Peyer's patch (tissue), 4 donors: Measurements from ENCODE around the gene CCL28. TPM values are rescaled to one million over a fixed set of nuclear protein-coding genes. Genes with fewer than 3 reads are reported as not detected.
A peak's percentile ranks its signal among the peaks of the same experiment; 100 is the strongest.

Experiments
- DNase-seq, 3 donors: peaks; one replicate each; pipeline ENCODE4 v3.0.0-alpha.2; 2017 to 2019
- H3K27ac ChIP-seq, 4 donors: fragments of 200-600 bp; sonication (generic); one replicate each; pipeline ENCODE4 v1.5.1; 2016 to 2019
- H3K27me3 ChIP-seq, 2 donors: fragments of 200-600 bp; sonication (generic); one replicate each; pipeline ENCODE4 v1.5.1; 2019
- H3K36me3 ChIP-seq, 3 donors: fragments of 200-600 bp; sonication (generic); one replicate each; pipeline ENCODE4 v1.5.1; 2016 to 2019
- H3K4me1 ChIP-seq, 4 donors: fragments of 200-600 bp; sonication (generic); one replicate each; pipeline ENCODE4 v1.5.1; 2016 to 2019
- H3K4me3 ChIP-seq, 4 donors: fragments of 200-600 bp; sonication (generic); 1 replicate in 3 of 4; 2 replicates in 1 of 4; pipeline ENCODE4 v1.5.1; 2016 to 2019; ENCODE audit warnings: mild to moderate bottlenecking in 1 of 4
- H3K9me3 ChIP-seq, 4 donors: fragments of 200-600 bp; sonication (generic); one replicate each; pipeline ENCODE4 v1.5.1; 2016 to 2019; ENCODE audit warnings: mild to moderate bottlenecking in 1 of 4
- POLR2A ChIP-seq, 2 donors: fragments of 450-650 bp; IDR thresholded peaks; one replicate each; pipeline ENCODE4 v1.5.1; 2017; ENCODE audit warnings: antibody characterized with exemption in 2 of 2, mild to moderate bottlenecking in 2 of 2, moderate library complexity in 2 of 2
- total RNA-seq, 4 donors: library from RNA; depleted of rRNA; stranded (reverse); fragments of >200 nt; gene quantifications; one replicate each; pipeline ENCODE4 v1.1.0, GENCODE V29; 2016
- TF ChIP-seq, protein P1 (sequence below), 6 experiments: fragments of 450-650 bp in 4 of 6; fragments of 200-600 bp in 2 of 6; sonication (generic) in 1 of 6; IDR thresholded peaks; one replicate each; pipeline ENCODE4 v1.5.1; 2017 to 2019; ENCODE audit warnings: antibody characterized with exemption in 6 of 6, mild to moderate bottlenecking in 3 of 6, moderate library complexity in 1 of 6

CCL28 gene
- total RNA-seq, 4 donors from 2014 or later: 5.5 to 22.3 (median 13.0) TPM

DNA sequence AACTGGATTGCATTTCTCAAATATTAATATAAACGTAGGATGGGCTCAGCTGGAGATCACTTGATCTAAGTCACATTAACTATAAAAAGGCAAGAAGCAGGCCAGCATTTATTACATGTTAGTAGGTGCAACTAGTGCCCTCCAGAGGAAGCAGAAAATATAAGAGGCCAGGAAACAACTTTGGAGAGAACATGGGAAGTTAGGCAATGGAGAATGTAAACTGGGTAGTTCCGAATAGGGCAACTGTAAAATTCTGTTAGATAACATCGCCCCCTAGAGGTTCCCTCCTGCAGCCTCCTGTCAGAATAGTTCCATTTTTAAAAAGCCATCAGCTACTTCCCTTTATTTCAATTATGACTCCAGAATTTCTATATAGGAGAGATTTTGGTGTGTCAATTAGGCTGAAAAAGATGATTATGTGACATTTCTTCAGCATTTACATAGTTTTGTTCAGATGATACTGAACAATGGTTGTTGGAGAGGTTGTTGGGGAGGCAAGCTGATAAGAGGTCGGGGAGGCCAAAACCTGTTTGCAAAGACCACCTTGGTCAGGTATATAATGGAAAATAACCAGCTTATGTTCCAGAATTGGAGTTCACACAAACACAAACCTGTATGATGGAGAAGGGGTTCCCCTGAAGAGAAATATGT, 22.4 kb downstream of the CCL28 start:
- peak in 2 of 3 donors; percentile 35 to 80 for DNase-seq
- Histone ChIP-seq H3K27ac (no peak overlapping the region), H3K4me1 (no peaks in the 10 kb centered on the region), H3K9me3 (no peaks in the 10 kb centered on the region), H3K27me3 (no peaks in the 10 kb centered on the region), H3K4me3 (no peak overlapping the region), H3K36me3 (no peaks in the 10 kb centered on the region)
- TF ChIP-seq POLR2A (IDR thresholded peaks at IDR 0.05): no peak
- TF ChIP-seq, protein P1, sequence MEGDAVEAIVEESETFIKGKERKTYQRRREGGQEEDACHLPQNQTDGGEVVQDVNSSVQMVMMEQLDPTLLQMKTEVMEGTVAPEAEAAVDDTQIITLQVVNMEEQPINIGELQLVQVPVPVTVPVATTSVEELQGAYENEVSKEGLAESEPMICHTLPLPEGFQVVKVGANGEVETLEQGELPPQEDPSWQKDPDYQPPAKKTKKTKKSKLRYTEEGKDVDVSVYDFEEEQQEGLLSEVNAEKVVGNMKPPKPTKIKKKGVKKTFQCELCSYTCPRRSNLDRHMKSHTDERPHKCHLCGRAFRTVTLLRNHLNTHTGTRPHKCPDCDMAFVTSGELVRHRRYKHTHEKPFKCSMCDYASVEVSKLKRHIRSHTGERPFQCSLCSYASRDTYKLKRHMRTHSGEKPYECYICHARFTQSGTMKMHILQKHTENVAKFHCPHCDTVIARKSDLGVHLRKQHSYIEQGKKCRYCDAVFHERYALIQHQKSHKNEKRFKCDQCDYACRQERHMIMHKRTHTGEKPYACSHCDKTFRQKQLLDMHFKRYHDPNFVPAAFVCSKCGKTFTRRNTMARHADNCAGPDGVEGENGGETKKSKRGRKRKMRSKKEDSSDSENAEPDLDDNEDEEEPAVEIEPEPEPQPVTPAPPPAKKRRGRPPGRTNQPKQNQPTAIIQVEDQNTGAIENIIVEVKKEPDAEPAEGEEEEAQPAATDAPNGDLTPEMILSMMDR (IDR thresholded peaks at IDR 0.05): peak; percentile 49 to 89 (median 84)

DNA sequence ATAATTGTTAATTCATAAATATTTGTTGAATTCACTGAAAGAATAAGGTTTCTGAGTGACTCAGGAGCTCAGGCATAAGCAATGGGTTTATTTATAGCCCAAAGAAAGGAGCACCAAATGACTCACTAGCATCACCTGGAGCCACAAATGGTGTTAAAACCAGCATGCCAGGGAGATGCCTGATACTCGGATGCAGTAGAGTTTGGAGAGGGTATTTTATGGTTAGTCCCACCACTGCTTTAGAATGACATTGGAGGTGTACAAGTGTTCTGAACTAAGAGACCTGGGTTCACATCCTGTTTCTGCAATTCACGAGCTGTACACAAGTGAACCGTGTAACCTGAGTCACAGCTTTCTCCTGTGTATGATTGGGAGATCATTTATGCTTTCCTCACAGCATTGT, 25.2 kb downstream of the CCL28 start:
- TF ChIP-seq, protein P1 (IDR thresholded peaks at IDR 0.05): no peak
- no peak for TF ChIP-seq POLR2A (IDR thresholded peaks at IDR 0.05)
- no peak for DNase-seq
- H3K4me3 ChIP-seq: no peak overlapping the region
- H3K9me3 ChIP-seq: no peaks in the 10 kb centered on the region
- H3K27ac ChIP-seq: no peak overlapping the region
- H3K4me1 ChIP-seq: no peaks in the 10 kb centered on the region
- no peaks in the 10 kb centered on the region for H3K27me3 ChIP-seq
- no peaks in the 10 kb centered on the region for H3K36me3 ChIP-seq

DNA sequence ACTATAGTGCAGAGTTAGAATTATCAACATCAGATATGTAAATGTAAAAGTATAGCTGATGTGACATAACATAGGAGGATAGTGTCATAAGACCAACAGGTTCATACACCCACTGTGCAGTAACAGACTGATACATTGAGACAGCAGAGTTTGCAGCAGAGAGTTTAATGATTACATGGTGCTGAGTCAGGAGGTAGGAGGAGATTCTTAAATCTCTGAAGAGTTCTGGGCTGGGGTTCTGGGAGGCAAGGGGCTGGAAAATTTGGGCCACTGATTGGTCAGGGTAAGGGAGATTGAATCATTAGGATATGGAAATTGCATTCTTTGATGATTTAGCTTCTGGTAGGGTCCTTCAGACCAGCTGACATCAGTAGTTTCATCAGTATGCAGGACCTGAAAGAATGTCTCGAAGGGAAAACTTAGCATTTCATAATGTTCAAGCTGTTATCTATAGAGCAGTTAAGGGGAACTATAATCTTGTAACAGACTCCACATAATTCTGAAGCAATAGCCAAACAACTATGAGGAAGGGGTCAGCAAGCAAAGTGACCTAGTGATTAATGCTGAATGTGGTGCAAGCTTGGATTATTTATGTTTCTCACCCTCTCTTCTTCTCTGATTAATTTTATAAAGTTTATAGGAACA, 35.6 kb downstream of the CCL28 start:
- H3K4me3 ChIP-seq: no peak overlapping the region
- H3K36me3 ChIP-seq: peaks cover 0 to 7% (median 0%) of the 10 kb centered on the region in 3 donors
- no peak overlapping the region for H3K27ac ChIP-seq
- TF ChIP-seq POLR2A (IDR thresholded peaks at IDR 0.05): no peak
- TF ChIP-seq, protein P1 (IDR thresholded peaks at IDR 0.05): no peak
- no peaks in the 10 kb centered on the region for H3K4me1 ChIP-seq
- no peak for DNase-seq
- H3K9me3 ChIP-seq: no peaks in the 10 kb centered on the region
- no peaks in the 10 kb centered on the region for H3K27me3 ChIP-seq

DNA sequence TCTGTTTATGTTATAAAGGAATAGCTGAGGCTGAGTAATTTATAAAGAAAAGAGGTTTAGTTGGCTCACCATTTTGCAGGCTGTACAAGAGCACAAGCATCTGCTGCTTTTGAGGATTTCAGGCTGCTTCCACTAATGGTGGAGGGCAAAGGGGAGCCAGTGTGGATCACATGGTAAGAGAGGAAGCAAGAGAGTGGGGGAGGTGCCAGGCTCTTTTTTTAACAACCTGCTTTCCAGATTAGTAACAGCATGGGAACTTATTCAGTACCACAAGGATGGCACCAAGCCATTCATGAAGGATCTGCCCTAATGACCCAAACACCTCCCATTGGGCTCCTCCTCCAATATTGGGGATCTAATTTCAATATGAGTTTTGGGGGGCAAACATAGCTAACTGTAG, 40.4 kb downstream of the CCL28 start:
- no peak for TF ChIP-seq POLR2A (IDR thresholded peaks at IDR 0.05)
- TF ChIP-seq, protein P1 (IDR thresholded peaks at IDR 0.05): no peak
- Histone ChIP-seq H3K4me3 (no peak overlapping the region), H3K9me3 (no peaks in the 10 kb centered on the region), H3K4me1 (no peaks in the 10 kb centered on the region), H3K36me3 (no peaks in the 10 kb centered on the region), H3K27ac (no peak overlapping the region), H3K27me3 (no peaks in the 10 kb centered on the region)
- no peak for DNase-seq

DNA sequence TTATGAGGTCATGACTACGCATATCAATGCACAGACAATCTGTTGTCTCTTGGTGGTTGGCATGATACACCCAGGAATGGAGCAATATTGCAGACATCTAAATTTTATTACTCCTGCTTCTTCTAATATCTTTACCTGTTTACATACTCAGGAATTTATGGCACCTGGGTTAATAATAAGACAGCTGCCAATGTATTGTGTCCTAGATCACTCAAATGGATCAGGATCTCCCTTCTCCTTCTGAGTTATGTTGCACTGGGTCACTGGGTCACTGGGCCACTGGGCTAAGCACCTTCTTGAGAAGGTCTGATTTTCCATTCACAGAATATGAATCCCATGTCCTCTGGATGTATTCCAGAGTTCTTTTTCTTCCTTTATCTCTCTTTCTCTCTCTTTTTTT, 41.8 kb downstream of the CCL28 start:
- H3K4me3 ChIP-seq: no peak overlapping the region
- peak in 2 of 3 donors; percentile 54 to 71 for DNase-seq

More for the DNA sequence above, 41.8 kb downstream of the CCL28 start:
- Histone ChIP-seq H3K36me3 (no peaks in the 10 kb centered on the region), H3K27ac (no peak overlapping the region), H3K27me3 (no peaks in the 10 kb centered on the region), H3K4me1 (no peaks in the 10 kb centered on the region), H3K9me3 (no peaks in the 10 kb centered on the region)
- TF ChIP-seq, protein P1 (IDR thresholded peaks at IDR 0.05): no peak
